ENCODE data around the gene MYO1G.
"Not testable (repeated sequence)": the region's sequence is repeated elsewhere in the genome, so short reads cannot be mapped to it uniquely, and the experiment has no call there.

Gene MYO1G

GRCh38 chr7:44978511-44979366, at the start of gene MYO1G:
TSS of gene MYO1G (minus strand) at chr7:44979015. CDS start at chr7:44978961, 54 bp downstream.
- DNase-seq, result peak; percentile 95

- no peak for DNase-seq
Measured at GRCh38 chr7:45028138-45028919, 49.5 kb upstream of the MYO1G start.

DNA sequence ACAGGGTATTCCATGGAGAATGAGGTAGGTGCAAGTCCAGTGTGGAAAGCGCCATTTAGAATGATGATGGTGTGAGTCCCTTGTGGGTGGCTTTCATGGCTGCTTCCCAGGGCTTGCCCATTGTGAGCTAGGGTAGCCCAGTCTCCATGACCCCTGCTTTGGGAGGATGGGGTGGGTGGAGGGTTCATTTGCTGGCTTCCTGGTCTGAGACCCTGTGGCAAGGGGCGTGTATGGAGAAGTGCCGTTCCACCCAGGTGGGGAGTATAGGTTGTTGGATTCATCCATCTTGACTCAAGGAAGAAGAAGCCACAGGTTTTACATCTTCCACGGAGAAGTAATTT, 48.9 kb upstream of the MYO1G start:
- DNase-seq, result no peak

DNA sequence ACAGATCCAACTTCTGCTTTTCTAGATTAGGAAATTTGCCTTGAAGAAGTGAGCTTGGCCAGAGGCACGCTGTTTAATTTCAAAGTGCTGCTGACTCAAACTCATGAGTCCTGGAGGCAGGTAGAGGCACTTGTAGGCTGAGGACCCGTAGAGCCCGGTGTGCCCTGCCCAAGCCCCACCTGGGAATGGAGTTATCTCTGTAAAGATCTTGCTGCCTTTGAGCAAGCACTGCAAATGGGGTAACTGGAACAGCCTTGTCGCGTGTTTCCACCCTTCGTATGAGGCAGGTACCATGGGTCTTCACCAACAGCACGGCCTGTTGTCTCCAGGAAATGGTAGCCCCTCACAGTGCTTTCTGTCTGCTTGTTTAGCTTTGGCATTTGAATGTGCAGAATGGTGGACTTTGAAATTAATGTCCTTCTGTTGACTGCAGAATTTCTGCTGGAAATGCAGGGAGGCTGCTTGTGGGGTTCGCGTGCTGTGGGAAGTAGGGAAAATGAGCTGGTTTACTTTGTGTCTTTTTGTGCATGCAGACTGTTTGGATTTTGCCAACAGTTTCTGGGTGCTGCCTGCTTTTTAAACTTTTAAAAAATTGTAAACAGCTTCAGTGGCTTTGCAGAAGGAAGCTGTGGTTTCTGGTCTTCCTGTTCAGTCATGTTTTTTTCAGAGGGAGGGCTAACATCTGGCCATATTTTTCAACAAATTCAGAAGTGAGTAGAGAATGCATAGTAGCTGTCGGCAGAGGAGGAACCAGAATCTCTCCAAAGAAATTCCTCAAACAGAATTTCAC, 48.4 kb upstream of the MYO1G start:
- DNase-seq, result peak; percentile 92

DNA sequence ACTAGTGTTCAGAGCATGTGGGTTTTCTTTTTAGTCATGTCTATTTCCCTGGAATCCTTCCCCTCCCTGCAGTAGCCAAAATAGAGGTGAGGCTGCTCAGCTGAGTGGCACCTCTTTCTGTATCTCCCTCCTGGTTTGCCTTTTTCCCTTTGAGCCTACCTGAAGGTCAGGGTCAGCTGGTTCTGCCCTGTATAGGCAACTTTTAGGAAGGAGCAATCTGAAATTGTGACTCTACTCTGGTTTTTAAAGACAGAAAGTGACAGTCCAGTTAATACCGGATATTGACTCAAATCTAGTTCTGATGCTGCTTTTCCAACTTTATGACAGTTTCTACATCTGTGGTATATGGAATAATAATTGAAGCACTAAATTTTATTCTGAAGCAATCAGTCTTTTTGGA, 47.2 kb upstream of the MYO1G start:
- no peak for DNase-seq

DNA sequence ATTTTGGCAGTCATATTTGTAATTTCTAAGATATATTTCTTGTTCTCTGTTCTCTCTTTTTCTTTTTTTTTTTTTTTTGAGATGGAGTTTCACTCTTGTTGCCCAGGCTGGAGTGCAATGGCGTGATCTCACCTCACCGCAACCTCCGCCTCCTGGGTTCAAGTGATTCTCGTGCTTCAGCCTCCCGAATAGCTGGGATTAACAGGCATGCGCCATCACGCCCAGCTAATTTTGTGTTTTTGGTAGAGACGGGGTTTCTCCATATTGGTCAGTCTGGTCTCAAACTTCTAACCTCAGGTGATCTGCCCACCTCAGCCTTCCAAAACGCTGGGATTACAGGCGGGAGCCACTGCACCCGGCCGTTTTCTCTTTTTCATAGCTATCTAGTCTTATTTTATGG, 46.7 kb upstream of the MYO1G start:
- DNase-seq, result not testable (repeated sequence)

- no peak for DNase-seq
Measured at GRCh38 chr7:45024126-45024744, 45.4 kb upstream of the MYO1G start.

DNA sequence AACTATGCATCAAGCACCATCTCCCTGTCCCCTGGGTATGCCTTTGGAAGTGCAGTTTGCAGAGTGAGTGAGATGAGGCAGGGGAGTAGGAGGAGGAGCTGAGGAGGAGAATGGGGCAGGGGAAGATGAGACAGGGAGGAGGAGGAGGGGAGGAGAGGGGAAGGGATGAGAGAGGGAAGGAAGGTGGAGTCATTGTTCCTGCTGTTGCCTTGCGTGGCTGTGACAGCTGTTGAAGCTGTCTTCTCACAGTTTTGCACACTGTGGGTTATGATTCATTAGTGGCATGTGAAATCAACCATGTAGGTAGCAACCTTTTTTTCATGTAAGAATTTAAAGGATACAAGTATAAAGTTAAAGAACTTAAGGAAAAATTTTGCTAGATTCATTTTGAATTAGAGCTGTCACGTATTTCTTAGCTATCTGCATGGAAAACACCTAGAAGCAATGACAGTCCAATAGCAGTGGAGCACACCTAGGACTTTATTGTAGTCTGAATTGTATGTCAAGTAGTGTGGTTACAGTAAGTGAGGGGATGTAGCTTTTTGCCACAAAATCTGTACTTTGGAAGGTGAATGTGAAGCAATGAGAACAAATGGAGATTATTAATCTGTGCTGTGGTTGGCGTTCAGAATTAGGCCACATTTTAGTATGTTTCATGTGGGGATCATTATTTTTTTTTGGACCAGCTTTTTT, 42.9 kb upstream of the MYO1G start:
- DNase-seq, result peak; percentile 47

DNA sequence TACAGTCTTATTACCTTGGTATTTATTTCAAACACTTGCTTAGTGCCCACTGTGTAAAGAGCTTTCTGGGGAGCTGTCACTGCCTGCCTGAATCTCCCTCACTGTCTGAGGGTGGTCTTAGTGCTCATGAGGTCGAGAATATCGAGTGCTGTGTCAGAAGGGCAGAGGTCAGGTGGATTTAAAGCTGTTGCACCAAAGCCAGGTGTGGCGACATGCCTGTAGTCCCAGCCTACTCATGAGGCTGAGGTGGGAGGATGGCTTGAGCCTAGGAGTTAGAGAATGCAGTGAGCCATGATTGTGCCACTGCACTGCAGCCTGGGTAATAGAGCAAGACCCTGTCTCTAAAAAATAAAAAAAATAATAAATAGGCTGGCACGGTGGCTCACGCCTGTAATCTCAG, 42.1 kb upstream of the MYO1G start:
- no peak for DNase-seq

- no peak for DNase-seq
Measured at GRCh38 chr7:45017253-45017652, 38.4 kb upstream of the MYO1G start.

GRCh38 chr7:45015313-45015712, 36.5 kb upstream of the MYO1G start:
- DNase-seq, result no peak

DNA sequence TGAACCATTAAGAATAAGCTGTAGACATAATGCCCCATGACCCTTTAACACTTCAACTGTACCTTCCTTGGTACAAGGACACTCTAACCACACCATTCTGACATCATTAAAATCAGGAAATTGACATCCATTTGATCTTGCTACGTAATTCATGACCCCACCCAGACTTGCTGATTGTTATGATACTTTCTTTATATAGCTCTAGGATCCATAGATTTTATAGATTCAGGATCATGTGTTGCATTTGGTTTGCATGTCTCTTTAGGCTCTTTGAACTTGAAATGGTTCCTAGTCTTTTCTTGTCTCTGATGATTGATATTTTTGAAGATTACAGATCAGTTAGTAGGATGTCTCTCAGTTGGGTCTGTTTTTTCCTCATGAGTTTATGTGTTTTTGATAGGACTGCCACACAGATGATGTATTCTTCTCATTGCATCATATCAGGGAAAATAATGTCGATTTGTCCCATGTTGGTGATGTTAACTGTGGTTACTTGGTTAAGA, 34.7 kb upstream of the MYO1G start:
- no peak for DNase-seq

DNA sequence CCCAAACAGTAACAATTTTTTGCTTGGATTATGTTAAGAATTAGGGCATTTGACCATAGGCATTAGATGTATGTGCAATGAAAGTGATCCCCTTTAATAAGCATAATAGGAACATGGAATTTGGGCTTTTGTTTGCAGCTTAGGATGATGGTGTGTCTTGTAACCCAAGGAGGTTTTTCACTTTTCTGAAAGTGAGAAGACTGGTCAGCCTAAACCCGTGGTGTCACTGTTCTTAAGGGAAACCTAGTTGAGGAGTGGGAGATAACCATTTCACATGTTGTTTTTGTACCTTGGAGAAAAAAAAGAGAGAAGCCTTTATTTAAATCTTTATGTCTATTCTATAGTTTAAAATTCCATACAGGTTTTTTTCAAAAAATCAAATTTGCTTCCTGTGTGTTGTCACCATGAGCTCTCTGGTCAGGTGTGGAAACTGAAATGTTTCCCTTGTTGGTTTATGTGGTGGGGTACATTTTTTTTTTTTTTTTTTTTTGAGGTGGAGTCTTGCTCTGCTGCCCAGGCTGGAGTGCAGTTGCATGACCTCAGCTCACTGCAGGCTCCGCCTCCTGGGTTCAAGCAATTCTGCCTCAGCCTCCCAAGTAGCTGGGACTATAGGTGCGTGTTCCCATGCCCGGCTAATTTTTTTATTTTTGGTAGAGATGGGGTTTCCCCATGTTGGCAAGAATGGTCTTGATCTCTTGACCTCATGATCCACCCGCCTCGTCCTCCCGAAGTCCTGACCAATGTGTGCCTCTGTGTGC, 28.9 kb upstream of the MYO1G start:
- no peak for DNase-seq

DNA sequence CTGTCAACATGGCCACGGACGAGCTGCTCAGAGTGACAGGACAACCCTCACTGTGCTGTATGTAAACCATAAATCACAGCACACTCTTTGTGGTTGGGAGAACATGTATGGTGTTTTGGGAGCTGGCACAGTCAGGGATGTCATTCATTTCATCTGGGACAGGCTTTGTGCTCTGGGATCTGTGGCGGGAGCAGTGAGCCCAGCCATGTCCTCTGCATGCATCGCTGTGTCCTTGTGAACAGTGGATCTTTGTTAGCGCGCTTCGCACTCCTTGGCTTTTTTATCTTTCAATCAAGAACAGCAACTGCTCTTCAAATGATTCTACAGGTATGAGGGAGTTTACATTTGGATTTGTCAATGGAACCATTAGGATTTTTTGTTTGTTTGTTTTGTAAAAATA, 28.3 kb upstream of the MYO1G start:
- DNase-seq, result no peak

GRCh38 chr7:45003789-45004188, 25.0 kb upstream of the MYO1G start:
- DNase-seq, result no peak

- DNase-seq, result no peak
Measured at GRCh38 chr7:45001826-45002225, 23.0 kb upstream of the MYO1G start.

DNA sequence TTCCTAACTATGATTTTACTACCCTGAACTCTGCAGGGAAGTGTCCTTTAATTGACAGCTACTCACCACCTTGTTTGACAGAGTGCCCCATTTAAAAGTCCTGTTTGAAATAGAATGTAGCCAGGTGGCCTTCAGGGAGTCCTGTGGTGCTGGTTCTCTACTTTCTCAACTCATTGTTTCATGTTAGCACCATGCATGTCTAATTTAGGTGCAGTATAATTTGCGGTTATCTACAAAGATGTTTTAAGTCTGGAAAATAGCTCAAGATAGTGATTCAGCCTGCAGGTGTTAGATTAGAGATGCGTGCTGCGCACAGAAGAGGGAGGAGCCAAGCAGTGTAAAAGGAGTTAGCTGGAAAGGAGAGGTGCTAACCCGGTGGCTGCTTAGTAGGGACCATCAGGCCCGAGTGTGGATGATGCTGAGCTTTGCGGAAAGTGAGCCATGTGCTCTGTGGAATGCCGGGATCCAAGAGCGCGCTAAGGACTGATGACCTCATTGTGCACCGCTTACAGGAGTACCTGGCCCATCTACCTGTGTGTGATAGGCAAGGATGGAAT, 22.4 kb upstream of the MYO1G start:
- DNase-seq, result no peak

GRCh38 chr7:45000093-45001032, 21.5 kb upstream of the MYO1G start, which contains the start of gene CCM2:
TSS of gene CCM2 (plus strand) at chr7:45000201. CDS start at chr7:45000334, 133 bp downstream.
- DNase-seq, result no peak

DNA sequence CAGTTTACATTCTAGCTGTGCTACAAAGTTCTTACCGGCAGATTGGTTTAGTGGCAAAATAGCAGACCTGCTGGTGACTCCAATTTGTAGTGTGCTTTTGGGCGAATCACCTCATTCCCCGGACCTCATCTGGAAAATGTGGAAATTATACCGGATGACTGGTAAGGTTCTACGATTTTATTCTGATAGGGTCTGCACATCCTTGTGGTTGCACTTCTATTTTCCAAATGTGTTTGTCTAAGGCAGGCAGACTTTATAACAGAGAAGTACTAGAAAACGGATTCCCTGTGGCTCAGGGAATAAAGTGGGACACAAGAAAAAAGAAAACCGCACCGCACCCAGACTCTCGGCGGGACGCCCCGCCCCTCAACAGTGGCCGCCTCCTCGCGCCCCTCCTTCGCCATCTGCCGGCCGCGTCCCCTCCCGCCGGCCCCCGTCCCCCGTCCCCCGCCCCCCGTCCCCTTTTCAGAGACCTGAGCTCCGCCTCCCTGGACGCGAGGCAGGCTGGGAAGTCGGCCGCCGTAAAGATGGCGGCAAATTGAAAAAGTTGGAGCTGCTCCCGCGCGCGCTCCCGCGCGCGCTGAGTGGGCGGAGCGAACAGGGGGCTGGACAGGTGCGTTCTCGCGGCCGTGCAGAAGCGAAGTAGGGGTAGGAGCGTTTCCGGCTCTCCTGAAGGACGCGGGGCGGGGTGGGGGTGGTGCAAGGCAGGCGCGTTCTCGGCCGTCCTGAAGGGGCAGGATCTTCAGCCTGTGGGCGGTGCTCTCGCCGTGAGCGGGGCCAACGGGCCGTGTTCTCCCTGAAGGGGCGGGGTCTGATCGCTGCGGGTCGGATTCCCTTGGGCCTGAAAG, 20.7 kb upstream of the MYO1G start:
- DNase-seq, result peak; percentile 98

Data from GF-D8 (cell line).